Umbilical cord (tissue), 2 donors: Measurements from ENCODE around the gene EFS. TPM values are rescaled to one million over a fixed set of nuclear protein-coding genes. Genes with fewer than 3 reads are reported as not detected.
"Not testable (repeated sequence)": the region's sequence is repeated elsewhere in the genome, so short reads cannot be mapped to it uniquely, and the experiment has no call there.

Experiments used
- DNase-seq: peaks from one replicate; pipeline ENCODE4 v3.0.0-alpha.2; 2015; ENCODE audit warnings: low spot score
- total RNA-seq: library from RNA; depleted of rRNA; stranded (reverse); fragments of >200 nt; gene quantifications from one replicate; pipeline ENCODE4 v1.2.3, GENCODE V29; 2014; ENCODE audit warnings: low replicate concordance; ENCODE audit not compliant: insufficient read depth

The EFS gene
- 12.5 TPM for total RNA-seq

GRCh38 chr14:23365036-23365731 is at the start of gene EFS:
TSS of gene EFS (minus strand) at chr14:23365172. CDS start at chr14:23365025, 147 bp downstream.
- DNase-seq: peak; percentile 76

DNA sequence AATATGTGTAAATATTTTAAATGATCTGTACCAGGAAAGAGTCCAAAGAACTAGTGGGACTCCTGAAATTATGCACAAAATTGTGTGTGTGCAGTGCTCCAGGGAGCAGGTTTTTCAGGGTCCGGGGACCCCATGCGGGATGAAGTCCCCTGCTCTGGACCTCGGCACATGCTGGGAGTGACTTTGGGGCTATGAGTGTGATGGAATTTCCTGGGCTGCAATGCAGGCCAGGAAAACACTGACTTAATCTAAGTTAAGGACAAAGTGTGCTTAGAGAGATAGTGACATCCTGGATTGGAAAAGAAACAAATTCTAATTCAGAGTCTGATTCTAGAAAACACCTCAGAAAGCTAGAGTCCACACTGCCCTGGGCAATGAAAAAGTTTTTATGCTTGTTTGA is 49.3 kb upstream of the EFS start:
- no peak for DNase-seq

GRCh38 chr14:23413681-23414080 is 48.7 kb upstream of the EFS start:
- no peak for DNase-seq

- DNase-seq: no peak
Measured at GRCh38 chr14:23411563-23412525, 46.9 kb upstream of the EFS start.

- DNase-seq: no peak
Measured at GRCh38 chr14:23409966-23410635, 45.1 kb upstream of the EFS start.

DNA sequence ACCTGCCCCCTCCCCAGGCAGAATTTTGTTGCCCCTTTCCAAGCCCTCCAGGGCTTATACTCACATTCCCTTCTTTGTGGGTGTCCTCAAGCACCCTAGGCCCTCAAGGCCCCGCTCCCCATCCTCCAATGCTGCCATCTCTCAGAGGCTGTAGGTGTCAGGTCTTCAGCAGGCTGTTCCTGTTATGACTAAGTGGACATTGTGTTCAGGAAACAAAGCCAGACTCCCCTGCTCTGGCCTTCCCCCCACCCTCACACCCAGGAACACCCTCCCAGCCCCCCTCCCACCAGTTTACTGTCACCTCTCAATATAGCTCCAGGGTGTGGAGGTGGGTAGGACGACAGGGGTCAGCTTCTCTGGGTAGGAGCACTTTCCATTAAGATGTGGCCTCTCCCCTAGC is 44.5 kb upstream of the EFS start:
- no peak for DNase-seq

- DNase-seq: no peak
Measured at GRCh38 chr14:23408307-23408630, 43.3 kb upstream of the EFS start.

DNA sequence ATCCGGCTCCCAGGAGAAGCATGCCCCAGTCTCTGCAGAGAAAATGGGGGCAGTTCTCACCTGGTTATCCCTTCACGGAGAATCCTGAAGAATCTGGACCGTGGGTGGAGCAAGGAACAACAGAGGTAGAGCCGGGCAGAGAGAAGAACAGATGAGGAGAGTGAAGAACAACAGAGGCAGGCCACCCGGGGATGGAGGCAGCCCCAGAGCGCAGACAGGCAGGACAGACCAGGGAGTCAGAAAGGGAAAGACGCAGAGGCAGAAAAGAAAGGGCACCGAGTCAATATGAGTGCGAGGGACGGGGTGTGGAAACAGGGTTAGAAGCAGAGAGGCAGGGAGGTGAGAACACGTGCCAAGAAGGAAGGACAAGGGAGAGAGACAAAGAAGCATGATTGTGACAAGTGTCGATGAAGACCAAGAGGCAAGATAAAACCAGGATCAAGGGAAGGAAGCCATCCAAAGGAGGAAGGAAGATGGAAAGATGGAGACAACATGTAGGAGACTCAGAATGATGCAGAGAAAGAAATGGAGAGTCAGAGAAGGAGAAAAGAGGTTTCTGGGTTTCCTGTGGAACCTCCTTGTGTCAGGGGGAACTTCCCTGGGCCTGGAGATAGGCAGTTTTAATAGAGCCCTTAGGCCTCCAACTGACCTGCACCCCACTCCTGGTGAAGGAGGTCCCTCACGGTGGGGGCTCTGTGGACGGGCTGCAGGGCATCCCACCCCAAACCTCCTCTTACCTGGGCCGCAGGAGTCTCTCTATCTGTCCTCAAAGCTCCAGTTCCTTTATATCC is 42.7 kb upstream of the EFS start, which contains the start of gene MYH6:
Gene MYH6 (minus strand): TSS at position 758 of the 791 bp plus-strand sequence. CDS start 1,050 bp downstream, outside the sequence.
- no peak for DNase-seq

- no peak for DNase-seq
Measured at GRCh38 chr14:23406725-23407355, 41.9 kb upstream of the EFS start.

DNA sequence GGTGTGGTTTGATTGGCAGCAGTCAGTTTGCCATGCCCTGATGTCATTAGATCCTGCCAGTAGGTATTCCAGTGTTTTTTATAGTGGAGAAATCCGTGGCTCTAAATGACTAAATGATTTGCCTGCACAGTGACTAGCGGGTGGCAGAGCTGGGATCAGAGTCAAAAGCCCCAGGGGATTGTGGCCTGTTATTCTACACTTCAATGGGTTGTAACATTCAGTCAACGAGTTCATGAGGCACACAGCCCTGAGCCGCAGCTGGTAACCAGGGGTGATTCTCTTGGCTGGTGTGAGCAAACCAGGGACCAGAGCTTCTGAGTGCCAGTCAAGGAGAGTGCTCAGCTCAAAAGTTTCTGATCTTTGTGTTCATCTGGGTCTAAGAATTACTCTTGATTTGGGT is 41.3 kb upstream of the EFS start:
- no peak for DNase-seq

GRCh38 chr14:23405516-23406025 is 40.6 kb upstream of the EFS start:
- no peak for DNase-seq

DNA sequence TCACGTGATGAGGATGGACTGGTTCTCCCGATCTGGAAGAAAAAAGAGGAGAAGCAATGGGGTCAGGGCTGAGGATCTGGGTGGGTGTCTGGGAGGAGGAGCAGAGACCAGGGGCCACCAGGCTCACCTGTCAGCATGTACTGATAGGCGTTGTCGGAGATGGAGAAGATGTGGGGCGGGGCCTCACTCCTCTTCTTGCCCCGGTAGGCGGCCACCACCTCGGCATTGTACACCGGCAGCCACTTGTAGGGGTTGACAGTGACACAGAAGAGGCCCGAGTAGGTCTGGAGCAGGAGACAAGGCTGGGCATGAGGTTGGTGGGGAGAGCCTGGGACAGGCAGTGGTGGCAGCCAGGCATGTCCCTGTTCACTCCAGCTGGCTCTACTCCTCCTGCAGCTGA is 40.1 kb upstream of the EFS start:
- no peak for DNase-seq

DNA sequence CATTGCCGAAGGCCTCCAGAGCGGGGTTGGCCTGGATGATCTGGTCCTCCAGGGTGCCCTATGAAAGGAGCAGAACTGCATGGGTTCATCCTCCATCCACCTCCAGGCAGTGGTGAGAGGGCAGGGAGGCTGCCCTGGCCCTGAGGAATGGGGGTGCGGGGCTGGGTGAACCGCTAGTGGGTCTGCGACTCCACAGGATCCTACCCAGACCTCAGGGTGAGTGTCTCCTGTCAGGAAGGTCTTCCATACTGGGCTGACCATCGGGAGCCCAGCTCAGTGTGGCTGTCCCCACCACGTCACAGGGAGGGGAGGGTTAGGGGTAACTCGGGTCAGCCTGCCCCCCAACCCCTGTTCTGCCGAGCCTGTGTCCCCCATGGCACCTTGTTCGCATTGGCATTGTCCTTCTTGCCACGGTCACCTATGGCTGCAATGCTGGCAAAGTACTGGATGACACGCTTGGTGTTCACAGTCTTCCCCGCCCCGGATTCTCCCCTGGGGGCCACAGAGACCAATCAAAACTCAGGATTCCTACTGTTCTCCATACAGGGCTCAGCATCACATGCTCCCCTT is 39.4 kb upstream of the EFS start:
- no peak for DNase-seq

DNA sequence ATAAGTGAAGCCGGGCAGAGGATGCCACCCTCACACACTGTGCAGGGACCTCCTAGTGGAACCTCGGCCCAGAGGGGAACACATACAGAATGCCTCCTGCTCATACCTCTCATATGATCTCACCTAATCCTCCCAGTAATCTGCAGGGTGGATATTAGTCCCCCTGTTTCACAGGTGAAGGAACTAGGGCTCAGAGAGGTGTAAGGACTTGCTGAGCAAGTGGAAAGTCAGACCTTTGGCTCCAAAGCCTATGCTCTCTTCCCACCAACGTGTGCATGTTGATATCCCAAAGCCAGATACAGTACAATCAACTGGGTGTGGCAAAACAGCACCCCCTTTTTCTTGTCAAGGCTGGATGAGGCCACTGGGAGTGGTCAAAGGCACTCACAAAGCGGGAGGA is 38.9 kb upstream of the EFS start:
- no peak for DNase-seq

- no peak for DNase-seq
Measured at GRCh38 chr14:23403139-23403438, 38.1 kb upstream of the EFS start.

DNA sequence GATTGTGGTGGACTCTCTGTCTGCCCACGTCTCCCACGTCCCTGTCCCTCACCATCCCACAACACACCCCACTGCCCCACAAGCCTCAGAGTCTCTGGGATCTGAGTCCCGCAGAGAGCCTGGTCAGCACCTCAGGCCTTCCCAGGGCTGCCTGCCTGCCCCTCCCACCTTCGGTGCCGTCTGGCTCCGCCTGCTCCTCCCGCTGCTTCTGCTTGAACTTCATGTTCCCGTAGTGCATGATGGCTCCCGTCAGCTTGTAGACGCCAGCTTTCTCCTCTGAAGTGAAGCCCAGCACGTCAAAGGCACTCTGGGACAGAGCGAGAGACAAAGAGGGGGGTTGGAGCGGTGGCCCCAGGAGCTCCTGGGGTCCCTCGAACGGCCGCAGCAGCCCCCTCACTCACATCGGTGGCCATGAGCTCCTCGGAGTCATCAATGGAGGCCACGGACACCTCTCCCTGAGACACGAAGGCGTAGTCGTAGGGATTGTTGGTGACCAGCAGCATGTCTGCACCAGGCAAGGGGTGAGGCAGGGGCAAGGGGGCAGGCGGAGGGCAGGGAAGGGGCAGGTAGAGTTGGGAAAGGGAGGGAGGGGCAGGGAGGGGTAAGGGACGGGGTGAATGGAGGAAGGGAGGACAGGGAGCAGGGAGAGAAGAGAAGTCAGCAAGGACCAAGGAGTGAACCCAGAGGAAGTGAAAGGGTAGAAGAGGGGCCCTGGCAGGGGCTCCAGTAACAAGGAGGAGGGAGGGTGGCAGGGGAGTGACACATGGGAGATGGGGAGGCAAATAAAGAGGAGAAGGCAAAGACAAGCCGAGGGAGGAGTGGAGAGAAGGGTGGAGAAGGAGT is 37.5 kb upstream of the EFS start:
- peak; percentile 19 for DNase-seq

DNA sequence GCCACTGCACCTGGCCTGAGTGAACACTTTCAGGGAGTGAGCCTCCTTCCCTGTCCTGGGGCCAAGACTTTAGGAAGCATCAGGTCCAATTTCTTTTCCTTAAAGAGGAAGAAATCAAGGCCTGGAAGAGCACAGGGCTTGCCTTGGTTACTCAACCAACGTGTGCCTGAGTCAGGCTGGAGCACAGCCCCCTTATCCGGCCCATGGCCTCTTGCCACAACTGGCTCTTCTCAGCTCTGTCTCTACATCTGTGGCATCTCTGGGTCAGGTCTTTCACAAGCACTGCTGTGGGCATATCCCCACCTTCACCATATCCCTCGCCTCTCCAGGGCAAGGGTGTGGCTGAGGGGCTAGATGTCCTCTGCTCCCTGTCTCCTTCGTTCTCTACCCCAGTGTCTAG is 36.3 kb upstream of the EFS start:
- peak; percentile 18 for DNase-seq

- not testable (repeated sequence) for DNase-seq
Measured at GRCh38 chr14:23400496-23401149, 35.7 kb upstream of the EFS start.

DNA sequence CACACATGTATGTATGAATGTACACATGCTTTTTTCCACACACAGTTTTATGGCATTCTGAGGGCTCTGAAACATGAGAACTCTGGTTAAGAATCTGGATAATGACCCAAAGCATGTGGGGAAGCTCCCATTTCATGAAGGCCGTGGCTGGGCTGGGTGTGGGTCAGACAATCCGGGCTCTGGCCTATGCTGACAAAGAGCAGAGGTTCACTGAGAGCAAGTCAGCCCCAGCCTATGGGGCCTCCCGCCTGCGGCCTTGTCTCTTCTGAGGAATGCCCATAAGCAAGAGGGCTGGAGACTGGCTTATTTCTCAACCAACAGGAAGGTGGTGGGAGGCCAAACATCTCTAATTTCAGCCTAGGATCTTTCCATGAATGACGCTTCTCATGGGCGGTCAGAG is 34.6 kb upstream of the EFS start:
- peak; percentile 93 for DNase-seq
